ENCODE results near the gene POMC.
"Not testable (repeated sequence)": the region's sequence is repeated elsewhere in the genome, so short reads cannot be mapped to it uniquely, and the experiment has no call there.

Gene POMC

DNA sequence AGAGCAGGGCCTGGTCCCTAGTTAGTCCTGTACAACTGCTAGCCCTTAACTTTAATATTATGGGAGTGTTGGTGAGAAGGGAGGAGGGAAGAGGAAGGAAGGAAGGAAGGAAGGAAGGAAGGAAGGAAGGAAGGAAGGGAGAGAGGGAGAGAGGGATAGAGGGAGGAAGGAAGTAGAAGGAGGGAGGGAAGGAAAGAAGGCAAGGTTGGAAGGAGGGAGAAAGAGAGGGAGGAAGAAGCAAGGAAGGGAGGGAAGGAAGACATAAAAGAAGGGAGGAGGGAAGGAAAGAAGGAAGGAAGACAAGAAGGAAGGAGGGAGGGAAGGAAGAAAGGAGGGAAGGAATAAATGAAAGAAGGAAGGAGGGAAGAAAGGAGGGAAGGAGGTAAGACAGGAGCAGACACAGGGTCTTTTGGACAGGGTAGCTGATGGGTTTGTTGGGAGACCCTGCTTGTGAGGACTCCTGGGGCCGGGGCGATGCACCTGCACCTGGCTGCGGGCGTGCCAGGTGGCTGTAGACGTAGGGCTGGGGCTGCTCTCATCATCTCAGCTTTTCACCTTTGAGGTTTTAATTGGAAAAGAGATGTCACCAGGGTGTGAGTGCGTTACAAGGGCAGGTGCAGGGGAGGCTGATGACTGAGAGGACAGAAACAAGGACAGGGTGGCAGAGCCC, 5.9 kb upstream of the POMC start:
- no peak overlapping the region for H3K27ac ChIP-seq
- CTCF ChIA-PET = no interaction called here
- TF ChIP-seq, protein P1, sequence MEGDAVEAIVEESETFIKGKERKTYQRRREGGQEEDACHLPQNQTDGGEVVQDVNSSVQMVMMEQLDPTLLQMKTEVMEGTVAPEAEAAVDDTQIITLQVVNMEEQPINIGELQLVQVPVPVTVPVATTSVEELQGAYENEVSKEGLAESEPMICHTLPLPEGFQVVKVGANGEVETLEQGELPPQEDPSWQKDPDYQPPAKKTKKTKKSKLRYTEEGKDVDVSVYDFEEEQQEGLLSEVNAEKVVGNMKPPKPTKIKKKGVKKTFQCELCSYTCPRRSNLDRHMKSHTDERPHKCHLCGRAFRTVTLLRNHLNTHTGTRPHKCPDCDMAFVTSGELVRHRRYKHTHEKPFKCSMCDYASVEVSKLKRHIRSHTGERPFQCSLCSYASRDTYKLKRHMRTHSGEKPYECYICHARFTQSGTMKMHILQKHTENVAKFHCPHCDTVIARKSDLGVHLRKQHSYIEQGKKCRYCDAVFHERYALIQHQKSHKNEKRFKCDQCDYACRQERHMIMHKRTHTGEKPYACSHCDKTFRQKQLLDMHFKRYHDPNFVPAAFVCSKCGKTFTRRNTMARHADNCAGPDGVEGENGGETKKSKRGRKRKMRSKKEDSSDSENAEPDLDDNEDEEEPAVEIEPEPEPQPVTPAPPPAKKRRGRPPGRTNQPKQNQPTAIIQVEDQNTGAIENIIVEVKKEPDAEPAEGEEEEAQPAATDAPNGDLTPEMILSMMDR (conservative IDR thresholded peaks at IDR 0.05; ENCODE audit: low read depth) = no peak
- POLR2A ChIA-PET (ENCODE audit: low non-redundant PET) = interaction anchor here (0.7 kb wide), 1 partner anchor 172 kb away, joined by 7 read pairs; no protein-coding TSS in a partner anchor
- DNase-seq (ENCODE audit: low spot score) = no peak

GRCh38 chr2:25173719-25174118, 5.3 kb upstream of the POMC start:
- POLR2A ChIA-PET (ENCODE audit: low non-redundant PET) = interaction anchor here (0.7 kb wide), 1 partner anchor 172 kb away, joined by 7 read pairs; no protein-coding TSS in a partner anchor
- no peak overlapping the region for H3K27ac ChIP-seq
- DNase-seq (ENCODE audit: low spot score) = no peak
- TF ChIP-seq, protein P1 (conservative IDR thresholded peaks at IDR 0.05; ENCODE audit: low read depth) = no peak
- CTCF ChIA-PET = no interaction called here

DNA sequence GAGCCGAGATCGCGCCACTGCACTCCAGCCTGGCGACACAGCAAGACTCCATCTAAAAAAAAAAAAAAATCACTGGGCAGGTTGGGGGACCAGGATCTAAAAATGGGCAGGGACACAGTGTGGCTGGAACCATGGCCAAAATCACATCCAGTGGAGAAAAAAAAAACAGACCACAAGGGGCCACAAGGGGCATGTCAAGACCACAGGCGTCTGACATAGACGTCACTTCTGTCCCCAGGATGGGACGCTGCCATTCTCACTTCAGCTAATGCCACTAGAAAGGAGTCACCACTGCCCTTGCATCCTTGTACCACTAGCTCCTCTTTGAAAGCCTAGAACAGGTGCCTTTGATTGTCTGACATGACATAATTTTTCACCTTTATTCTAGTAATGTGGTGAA, 2.5 kb upstream of the POMC start:
- CTCF ChIA-PET = no interaction called here
- no peak overlapping the region for H3K27ac ChIP-seq
- DNase-seq (ENCODE audit: low spot score) = no peak
- TF ChIP-seq, protein P1 (conservative IDR thresholded peaks at IDR 0.05; ENCODE audit: low read depth) = no peak
- POLR2A ChIA-PET (ENCODE audit: low non-redundant PET) = no interaction called here

GRCh38 chr2:25169073-25169470, 692 bp upstream of the POMC start:
- POLR2A ChIA-PET (ENCODE audit: low non-redundant PET) = no interaction called here
- CTCF ChIA-PET = interaction anchor here (1.0 kb wide), 1 partner anchor 16 kb away, joined by 3 read pairs; no protein-coding TSS in a partner anchor
- H3K27ac ChIP-seq = no peak overlapping the region
- no peak for DNase-seq (ENCODE audit: low spot score)
- TF ChIP-seq, protein P1 (conservative IDR thresholded peaks at IDR 0.05; ENCODE audit: low read depth) = no peak

DNA sequence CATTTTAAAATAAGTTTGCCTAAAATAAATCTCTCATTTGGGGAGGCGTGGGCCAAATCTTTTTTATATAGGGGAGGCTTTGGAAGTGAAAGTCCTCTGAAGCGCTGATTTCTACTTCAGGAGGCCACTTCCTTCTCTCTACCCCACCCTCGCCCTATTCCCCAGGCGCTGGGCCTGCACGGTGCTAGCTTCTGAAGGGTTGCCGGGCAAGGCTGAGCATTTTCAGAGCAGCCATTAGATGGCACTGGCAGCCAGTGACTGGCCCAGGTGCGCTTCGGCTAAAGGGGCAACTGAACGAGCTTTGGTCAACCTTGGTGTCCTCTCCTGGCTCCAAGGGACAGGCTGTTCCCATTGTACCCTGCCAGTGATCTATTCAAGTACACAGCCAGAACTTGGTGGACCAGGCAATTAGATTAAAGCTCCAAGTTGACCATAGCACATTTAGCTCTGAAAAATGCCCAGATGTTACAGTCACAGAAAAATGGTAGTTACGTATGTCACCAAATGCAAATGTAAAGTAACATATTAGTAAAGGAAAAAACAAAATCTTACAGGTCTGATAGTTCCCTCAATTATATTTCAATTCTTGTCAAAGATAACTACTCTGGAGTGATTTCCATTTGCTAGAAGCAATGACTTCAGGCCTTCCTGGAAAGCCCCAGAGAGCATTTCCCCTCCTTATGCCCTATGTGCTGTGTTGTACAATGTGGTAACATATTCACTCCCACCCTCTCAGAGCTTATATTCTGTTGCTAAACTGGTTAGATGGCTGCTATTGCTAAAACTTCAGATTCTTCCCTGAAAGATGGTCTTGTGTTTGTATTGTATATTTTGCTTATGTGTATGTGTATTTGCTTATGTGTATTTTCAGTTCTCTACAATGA, 2.1 kb downstream of the POMC start:
- H3K27ac ChIP-seq = no peak overlapping the region
- TF ChIP-seq, protein P1 (conservative IDR thresholded peaks at IDR 0.05; ENCODE audit: low read depth) = peak; percentile 23; the same call in 1 of the 2 replicates
- no peak for DNase-seq (ENCODE audit: low spot score)
- ChIA-PET CTCF (interaction anchor here (0.5 to 2.6 kb wide), 5 partner anchors 30 to 387 kb away, joined by 3 to 29 read pairs (median 3); partner anchors contain the start of gene ADCY3), POLR2A (ENCODE audit: low non-redundant PET) (interaction anchor here (0.6 kb wide), 1 partner anchor 31 kb away, joined by 4 read pairs; no protein-coding TSS in a partner anchor)

DNA sequence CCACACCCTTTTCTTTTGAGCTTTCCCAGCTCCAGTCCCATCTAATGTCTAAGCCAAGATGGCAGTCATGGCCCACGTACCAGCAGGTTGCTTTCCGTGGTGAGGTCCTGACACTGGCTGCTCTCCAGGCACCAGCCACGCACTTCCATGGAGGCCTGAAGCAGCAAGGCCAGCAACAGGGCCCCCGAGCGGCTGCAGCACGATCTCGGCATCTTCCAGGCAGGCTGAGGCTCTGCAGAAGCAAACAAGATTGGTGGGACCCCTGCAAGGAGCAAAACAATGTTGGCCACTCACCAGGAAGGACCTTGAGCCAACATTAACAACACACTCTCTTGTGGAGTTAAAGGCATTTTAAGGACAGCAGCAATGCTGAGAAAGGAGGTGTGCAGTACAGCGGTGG, 3.8 kb downstream of the POMC start:
- DNase-seq (ENCODE audit: low spot score) = no peak
- no peak overlapping the region for H3K27ac ChIP-seq
- POLR2A ChIA-PET (ENCODE audit: low non-redundant PET) = no interaction called here
- CTCF ChIA-PET = interaction anchor here (0.5 to 0.6 kb wide), 3 partner anchors 34 to 1528 kb away, joined by 3 to 5 read pairs (median 3); no protein-coding TSS in a partner anchor
- TF ChIP-seq, protein P1 (conservative IDR thresholded peaks at IDR 0.05; ENCODE audit: low read depth) = no peak

GRCh38 chr2:25162061-25162460, 6.3 kb downstream of the POMC start:
- H3K27ac ChIP-seq; DNase-seq (ENCODE audit: low spot score); CTCF ChIA-PET; POLR2A ChIA-PET (ENCODE audit: low non-redundant PET): not testable (repeated sequence)

Measured in RWPE1 (cell line).